Panc1 (cell line): ENCODE results near the gene HDAC11. TPM values are rescaled to one million over a fixed set of nuclear protein-coding genes. Genes with fewer than 3 reads are reported as not detected.

ENCODE experiments used
- ATAC-seq: fragments of 200-7000 bp; cut with Tn5 transposase; 2 replicates; pipeline ENCODE4 v1.9.1; 2020; ENCODE audit warnings: mild to moderate bottlenecking, moderate library complexity
- BruUV-seq: library from RNA; stranded (reverse); fragments of 400-500 nt; replicated peaks from 2 replicates; lab custom pipeline; 2021; lab: Mats Ljungman, UMichigan
- CTCF ChIA-PET: fragments of 300-600 bp; sonication (Branson Sonifier 250); formaldehyde crosslinking; loops from one replicate; lab custom pipeline; 2022; ENCODE audit warnings: antibody characterized with exemption; lab: Charles Lee
- POLR2A ChIA-PET: fragments of 300-600 bp; sonication (Branson Sonifier 250); formaldehyde crosslinking; loops from one replicate; lab custom pipeline; 2022; ENCODE audit warnings: antibody characterized with exemption; lab: Charles Lee
- DNase-seq: peaks from one replicate; pipeline ENCODE4 v3.0.0-alpha.2; 2010; ENCODE audit warnings: low read depth, low spot score
- H3K27ac ChIP-seq: 2 replicates; pipeline ENCODE4 v1.5.1; 2011; ENCODE audit warnings: mild to moderate bottlenecking, low read length, inconsistent platforms
- H3K27me3 ChIP-seq: fragments of 200-500 bp; sonication (Bioruptor generic); 2 replicates; pipeline ENCODE4 v1.6.0; 2014; ENCODE audit warnings: low read length, inconsistent platforms; ENCODE audit not compliant: control insufficient read depth, insufficient read depth
- H3K36me3 ChIP-seq: fragments of 200-500 bp; sonication (Bioruptor generic); 2 replicates; pipeline ENCODE4 v1.5.1; 2014; ENCODE audit warnings: inconsistent platforms, mild to moderate bottlenecking, low read length, moderate library complexity; ENCODE audit not compliant: control insufficient read depth, insufficient read depth
- H3K4me1 ChIP-seq: 2 replicates; pipeline ENCODE4 v1.5.1; 2011; ENCODE audit warnings: inconsistent platforms, mild to moderate bottlenecking, low read length, moderate library complexity; ENCODE audit not compliant: control insufficient read depth, insufficient read depth
- H3K4me3 ChIP-seq, 2 experiments: 2 replicates each; pipeline ENCODE4 v1.5.1; 2011 to 2012; ENCODE audit warnings: low read depth in 2 of 2, low read length in 2 of 2, mild to moderate bottlenecking in 2 of 2, inconsistent platforms in 1 of 2, moderate library complexity in 1 of 2
- H3K9me3 ChIP-seq: fragments of 200-500 bp; sonication (Bioruptor generic); 2 replicates; pipeline ENCODE4 v1.5.1; 2014; ENCODE audit warnings: low read depth, mild to moderate bottlenecking, inconsistent platforms, low read length, moderate library complexity; ENCODE audit not compliant: control insufficient read depth, insufficient read depth
- CTCF ChIP-seq: fragments of 450-650 bp; IDR thresholded peaks from 2 replicates; pipeline ENCODE4 v1.5.1; 2017; ENCODE audit warnings: mild to moderate bottlenecking
- POLR2AphosphoS5 ChIP-seq: IDR thresholded peaks from 2 replicates; pipeline ENCODE4 v1.6.1; 2012; ENCODE audit warnings: mild to moderate bottlenecking, low read depth, low read length, moderate library complexity
- REST ChIP-seq, 2 experiments: IDR thresholded peaks; 2 replicates each; pipeline ENCODE4 v1.6.1; 2011 to 2012; ENCODE audit warnings: low read depth in 2 of 2, control low read depth in 1 of 2, low read length in 1 of 2, mild to moderate bottlenecking in 1 of 2, moderate library complexity in 1 of 2; ENCODE audit not compliant: insufficient read depth in 1 of 2
- SIN3A ChIP-seq: IDR thresholded peaks from 2 replicates; pipeline ENCODE4 v1.6.1; 2012; ENCODE audit warnings: low read depth, mild to moderate bottlenecking, low read length, moderate library complexity, borderline replicate concordance; ENCODE audit not compliant: insufficient read depth
- TCF7L2 ChIP-seq: IDR thresholded peaks from 2 replicates; pipeline ENCODE4 v1.6.1; 2011; ENCODE audit warnings: mild to moderate bottlenecking, low read depth, low read length, inconsistent platforms
- in situ Hi-C: cut with HindIII; loops from 2 replicates; pipeline ENCODE4 v1.10.0; 2016; ENCODE audit warnings: low sequenced_read_pairs, low pct_unique_long_range_greater_than_20kb
- intact Hi-C: fragments of 100-400 bp; cut with micrococcal nuclease; formaldehyde crosslinking; loops from one replicate; pipeline ENCODE4 v1.10.0; 2022; ENCODE audit not compliant: unreplicated experiment
- total RNA-seq: library from RNA; stranded (reverse); gene quantifications from one replicate; pipeline ENCODE4 v1.2.1, GENCODE V29; 2021; ENCODE audit not compliant: unreplicated experiment

Gene HDAC11
- total RNA-seq, 1 experiment from 2014 or later = 10.6 TPM

GRCh38 chr3:13457593-13457992 lies 22.5 kb upstream of the HDAC11 start:
- no peak overlapping the region for H3K27ac ChIP-seq
- no peaks in the 10 kb centered on the region for H3K27me3 ChIP-seq
- H3K4me3 ChIP-seq = no peak overlapping the region
- no peak for ATAC-seq
- BruUV-seq = no TSS peak
- H3K9me3 ChIP-seq = no peaks in the 10 kb centered on the region
- TF ChIP-seq REST (IDR thresholded peaks at IDR 0.05; ENCODE audit: insufficient read depth in 1 of 2, low read depth in 2 of 2, low read length in 1 of 2) (no peak), SIN3A (no peak)
- ChIA-PET POLR2A (no interaction called here), CTCF (no interaction called here)
- no peaks in the 10 kb centered on the region for H3K4me1 ChIP-seq
- intact Hi-C loops = loop anchor here (10.0 kb wide), 1 partner anchor 163 kb away; no protein-coding TSS in a partner anchor
- H3K36me3 ChIP-seq = no peaks in the 10 kb centered on the region
- in situ Hi-C loops = no loop called here
- no peak for DNase-seq

GRCh38 chr3:13459605-13460340 lies 20.3 kb upstream of the HDAC11 start:
- in situ Hi-C loops = no loop called here
- CTCF ChIA-PET = no interaction called here
- intact Hi-C loops = loop anchor here (10.0 kb wide), 1 partner anchor 165 kb away; no protein-coding TSS in a partner anchor
- no peak for ATAC-seq
- TF ChIP-seq TCF7L2 (no peak), REST (IDR thresholded peaks at IDR 0.05; ENCODE audit: insufficient read depth in 1 of 2, low read depth in 2 of 2, low read length in 1 of 2) (no peak), POLR2AphosphoS5 (no peak), CTCF (no peak), SIN3A (no peak)
- POLR2A ChIA-PET = no interaction called here
- H3K4me3 ChIP-seq = no peak overlapping the region
- no peaks in the 10 kb centered on the region for H3K4me1 ChIP-seq
- BruUV-seq = no TSS peak
- H3K9me3 ChIP-seq = no peaks in the 10 kb centered on the region
- no peaks in the 10 kb centered on the region for H3K36me3 ChIP-seq
- DNase-seq = no peak
- H3K27me3 ChIP-seq = no peaks in the 10 kb centered on the region
- H3K27ac ChIP-seq = no peak overlapping the region
